HG02588 (cell line): ENCODE measurements around the gene SLC25A12.
"Not testable (repeated sequence)": the region's sequence is repeated elsewhere in the genome, so short reads cannot be mapped to it uniquely, and the experiment has no call there.

Experiments
- ATAC-seq: cut with Tn5 transposase; IDR thresholded peaks from one replicate; pipeline ENCODE4 v1.9.1; 2021; ENCODE audit warnings: mild to moderate bottlenecking, moderate library complexity; ENCODE audit not compliant: unreplicated experiment

SLC25A12 gene

DNA sequence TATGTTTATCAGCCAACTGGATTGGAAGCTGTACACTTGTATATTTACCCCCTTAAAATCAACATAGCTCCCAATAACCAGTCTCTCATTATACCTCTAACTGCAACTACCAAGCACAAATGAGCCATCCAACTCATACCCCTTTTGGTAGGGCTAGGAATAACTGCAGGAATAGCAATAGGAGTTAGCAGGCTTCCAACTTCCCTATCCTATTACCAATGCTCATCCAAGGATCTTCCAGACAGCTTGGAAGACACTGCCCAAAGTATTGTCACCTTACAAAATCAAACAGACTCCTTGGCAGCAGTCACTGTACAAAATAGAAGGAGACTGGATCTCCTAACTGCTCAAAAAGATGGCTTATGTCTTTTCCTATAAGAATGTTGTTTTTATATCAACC, 61.6 kb downstream of the SLC25A12 start:
- no peak for ATAC-seq

- ATAC-seq, result no peak
Observed at GRCh38 chr2:171830039-171830438, 64.0 kb downstream of the SLC25A12 start.

GRCh38 chr2:171824086-171824485, 70.0 kb downstream of the SLC25A12 start:
- ATAC-seq, result no peak

DNA sequence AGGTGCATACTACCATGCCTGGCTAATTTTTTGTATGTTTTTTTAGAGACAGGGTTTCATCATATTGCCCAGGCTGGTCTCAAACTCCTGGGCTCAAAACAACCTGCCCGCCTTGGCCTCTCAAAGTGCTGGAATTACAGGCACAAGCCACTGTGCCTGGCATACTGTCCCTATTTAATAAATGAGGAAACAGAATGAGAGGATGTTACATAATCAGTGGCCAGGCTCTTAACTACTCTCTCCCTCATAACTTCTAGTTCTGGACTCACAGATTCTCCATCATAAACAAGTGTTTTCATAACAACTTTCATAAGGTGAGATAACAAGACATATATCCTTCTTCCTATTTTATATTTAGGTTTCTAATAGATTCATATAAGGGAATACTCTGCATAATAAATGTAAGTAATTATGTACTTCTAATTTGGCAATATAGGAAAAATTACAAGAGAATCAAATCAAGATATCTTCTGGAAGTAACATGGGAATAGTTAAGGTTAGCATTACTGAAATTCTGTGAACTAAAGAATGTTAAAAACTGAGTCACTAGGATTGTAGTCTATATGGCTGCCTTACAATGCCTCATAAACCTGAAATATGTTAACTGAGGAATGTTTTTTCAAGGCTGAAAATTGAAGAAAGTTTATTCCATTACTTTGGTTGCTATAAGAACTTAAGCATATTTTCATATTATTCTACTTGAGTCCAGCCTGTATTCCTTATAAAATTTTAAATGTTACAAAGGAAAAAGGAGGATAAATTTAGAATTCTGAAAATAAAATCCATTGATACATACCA, 71.3 kb downstream of the SLC25A12 start:
- no peak for ATAC-seq

GRCh38 chr2:171819453-171819852, 74.6 kb downstream of the SLC25A12 start:
- ATAC-seq, result no peak

DNA sequence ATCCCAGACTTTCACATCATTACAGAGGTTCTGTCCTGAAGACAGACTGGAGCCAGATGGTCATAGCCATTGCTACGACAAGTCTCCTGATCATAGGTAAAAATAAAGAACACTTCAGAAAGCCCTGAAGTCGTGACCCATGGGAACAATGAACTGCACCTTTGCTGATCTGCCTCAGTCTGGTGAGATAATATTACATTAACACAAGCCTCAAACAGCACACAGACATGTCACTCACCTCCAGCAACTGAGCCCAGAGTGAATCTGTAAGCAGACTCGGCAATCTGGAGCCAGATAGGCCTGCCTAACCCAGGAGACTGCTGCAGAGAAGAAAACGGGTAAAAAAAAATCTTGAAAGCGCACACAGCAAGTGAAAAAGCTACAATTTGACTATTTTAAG, 79.2 kb downstream of the SLC25A12 start:
- ATAC-seq, result no peak

GRCh38 chr2:171814174-171814573, 79.9 kb downstream of the SLC25A12 start:
- ATAC-seq, result no peak

DNA sequence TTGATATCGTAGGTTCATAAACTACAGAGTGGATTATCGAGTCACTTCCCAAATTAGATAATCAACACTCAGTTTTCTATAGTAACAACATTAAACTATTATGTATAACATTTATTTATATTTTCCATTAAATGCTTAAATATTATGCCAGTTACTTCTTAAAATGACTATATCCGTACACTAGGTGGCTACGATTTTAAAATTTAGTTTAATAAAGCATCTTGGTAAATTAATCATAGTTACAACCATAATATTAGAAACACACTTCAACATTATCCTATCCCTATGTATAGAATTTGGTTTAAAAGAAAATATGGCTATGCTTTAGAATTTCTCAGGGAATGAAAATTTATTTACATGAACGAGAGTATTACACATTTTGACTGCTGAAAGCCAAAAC, 80.3 kb downstream of the SLC25A12 start:
- ATAC-seq, result no peak

GRCh38 chr2:171813126-171813525, 80.9 kb downstream of the SLC25A12 start:
- ATAC-seq, result no peak

DNA sequence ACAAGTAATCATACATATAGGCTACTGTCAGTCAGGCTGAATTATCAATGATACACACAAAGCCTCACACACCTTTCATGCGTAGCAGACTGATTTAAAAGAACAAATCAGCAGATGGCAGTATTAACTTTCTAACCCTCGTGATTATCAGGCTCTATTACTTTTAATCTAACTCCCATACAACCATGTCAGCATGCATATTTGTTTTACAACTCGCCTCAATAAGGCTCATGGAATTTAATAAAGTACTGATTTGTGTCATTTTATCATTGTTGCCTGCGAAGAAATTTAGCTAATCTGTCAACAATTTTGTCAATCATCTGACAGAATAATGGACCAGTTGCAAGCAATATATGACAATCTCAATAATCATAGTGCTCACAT, 82.8 kb downstream of the SLC25A12 start:
- ATAC-seq, result no peak

GRCh38 chr2:171810422-171811244, 83.4 kb downstream of the SLC25A12 start:
- ATAC-seq, result no peak

DNA sequence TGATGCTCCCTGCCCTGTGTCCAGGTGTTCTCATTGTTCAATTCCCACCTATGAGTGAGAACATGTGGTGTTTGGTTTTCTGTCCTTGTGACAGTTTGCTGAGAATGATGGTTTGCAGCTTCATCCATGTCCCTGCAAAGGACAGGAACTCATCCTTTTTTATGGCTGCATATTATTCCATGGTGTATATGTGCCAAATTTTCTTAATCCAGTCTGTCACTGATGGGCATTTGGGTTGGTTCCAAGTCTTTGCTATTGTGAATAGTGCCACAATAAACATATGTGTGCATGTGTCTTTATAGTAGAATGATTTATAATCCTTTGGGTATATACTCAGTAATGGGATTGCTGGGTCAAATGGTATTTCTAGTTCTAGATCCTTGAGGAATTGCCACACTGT, 85.2 kb downstream of the SLC25A12 start:
- ATAC-seq, result not testable (repeated sequence)

DNA sequence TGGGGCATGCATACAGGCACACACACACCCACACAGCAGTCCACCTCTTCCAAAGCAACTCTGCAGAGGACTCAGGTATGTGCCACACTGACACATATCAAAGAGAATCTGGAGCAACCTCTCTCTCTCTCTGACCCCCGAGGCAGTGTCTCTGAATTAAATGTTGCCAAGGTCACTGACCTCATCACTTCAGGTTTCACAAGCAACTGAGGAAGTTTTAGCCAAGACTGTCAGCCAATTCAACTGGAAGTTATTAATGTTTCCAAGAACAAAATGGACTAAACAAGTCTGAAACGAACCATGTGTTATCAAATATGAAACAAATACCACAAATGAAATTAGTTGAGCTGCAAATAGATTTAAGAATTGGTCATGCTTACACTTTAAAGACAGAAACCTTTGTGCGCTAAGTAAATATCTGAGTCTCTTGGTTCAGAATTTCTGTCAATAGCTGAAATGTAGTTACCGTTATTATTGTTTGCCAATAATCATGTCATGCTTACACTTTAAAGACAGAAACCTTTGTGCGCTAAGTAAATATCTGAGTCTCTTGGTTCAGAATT, 86.1 kb downstream of the SLC25A12 start:
- no peak for ATAC-seq

DNA sequence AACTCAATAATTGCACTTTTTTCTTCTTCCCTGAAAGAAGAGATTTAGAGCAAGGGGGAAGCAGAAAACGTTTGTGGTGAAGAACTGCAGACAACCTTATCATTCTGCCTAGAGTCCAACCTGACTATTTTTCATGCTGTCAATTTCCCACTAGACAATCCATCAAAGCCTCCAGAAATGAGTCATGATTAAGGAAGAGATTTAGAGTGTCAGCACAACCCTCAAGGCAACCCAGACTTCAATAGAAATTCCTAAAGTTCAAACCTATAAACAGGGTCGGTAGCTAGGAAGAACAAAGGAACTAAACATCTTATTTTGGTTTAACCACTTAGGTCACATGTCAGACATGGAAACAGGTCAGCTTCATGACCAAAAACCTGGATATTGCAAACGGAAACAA, 86.9 kb downstream of the SLC25A12 start:
- no peak for ATAC-seq

DNA sequence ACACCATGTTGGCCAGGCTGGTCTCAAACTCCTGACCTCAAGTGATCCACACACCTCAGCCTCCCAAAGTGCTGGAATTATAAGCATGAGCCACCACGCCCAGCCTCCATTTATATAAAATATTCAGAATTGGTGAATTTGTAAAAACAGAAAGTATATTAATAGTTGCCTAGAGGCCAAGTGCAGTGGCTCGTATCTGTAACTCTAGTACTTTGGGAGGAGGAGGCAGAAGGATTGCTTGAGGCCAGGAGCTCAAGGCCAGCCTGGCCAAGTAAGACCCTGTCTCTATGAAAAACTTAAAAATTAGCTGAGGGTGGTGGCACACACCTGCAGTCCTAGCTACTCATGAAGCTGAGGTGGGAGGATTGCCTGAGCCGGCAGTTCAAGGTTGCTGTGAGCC, 89.6 kb downstream of the SLC25A12 start:
- no peak for ATAC-seq

DNA sequence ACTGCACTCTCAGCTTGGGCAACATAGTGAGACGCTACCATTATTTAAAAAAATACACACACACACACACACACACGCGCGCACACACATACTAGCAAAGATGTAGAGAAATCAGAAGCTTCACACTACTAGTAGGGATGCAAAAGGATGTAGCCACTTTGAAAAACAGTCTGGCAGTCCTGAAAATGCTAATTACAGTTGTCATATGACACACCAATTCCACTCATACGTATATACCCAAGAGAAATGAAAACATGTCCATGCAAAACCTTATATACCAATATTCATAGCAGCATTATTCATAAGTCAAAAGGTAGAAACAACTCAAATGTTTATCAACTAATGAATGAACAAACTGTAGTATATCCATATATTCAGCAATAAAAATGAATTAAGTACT, 90.3 kb downstream of the SLC25A12 start:
- ATAC-seq, result no peak

DNA sequence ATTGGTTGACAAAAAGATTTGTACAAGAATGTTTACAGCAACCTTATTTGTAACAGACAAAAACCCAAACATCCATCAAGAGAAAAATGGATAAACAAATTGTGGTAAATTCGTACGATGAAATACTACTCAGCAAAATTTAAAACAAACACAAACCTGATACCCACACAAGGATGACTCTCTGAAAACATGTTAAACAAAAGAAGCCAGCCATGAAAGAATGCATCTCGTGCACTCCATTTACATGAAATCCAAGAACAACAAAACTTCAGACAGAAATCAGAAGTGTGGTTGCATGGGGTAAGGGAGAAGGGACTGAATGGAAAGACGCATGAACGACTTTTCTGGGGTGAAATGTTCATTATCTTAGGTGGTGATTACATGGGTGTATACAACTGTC, 93.4 kb downstream of the SLC25A12 start:
- no peak for ATAC-seq

GRCh38 chr2:171798156-171798820, 95.8 kb downstream of the SLC25A12 start:
- no peak for ATAC-seq

DNA sequence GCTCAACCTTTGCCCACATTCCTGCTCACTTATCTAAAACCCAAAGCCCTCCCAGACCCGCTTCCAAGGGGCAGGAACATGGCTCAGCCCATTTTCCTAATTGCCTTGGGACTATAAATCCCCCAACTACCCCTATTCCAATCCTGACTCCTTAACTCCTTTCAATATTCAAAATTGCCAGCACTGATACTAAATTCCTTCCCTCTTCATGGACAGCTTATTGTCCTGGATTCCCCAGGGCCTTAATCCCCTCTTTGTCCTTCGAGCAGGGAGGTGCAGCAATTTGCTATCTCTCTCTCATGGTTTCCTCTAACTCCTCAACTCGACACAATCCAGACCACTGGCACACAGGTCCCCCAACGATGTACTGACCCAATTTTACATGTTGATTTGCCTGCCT, 99.1 kb downstream of the SLC25A12 start:
- no peak for ATAC-seq

- ATAC-seq, result no peak
Observed at GRCh38 chr2:171793691-171794678, 100.1 kb downstream of the SLC25A12 start.
